Liver (tissue), 3 donors: ENCODE measurements around the gene TBC1D9.

Source experiments
- CTCF ChIP-seq: fragments of 150-350 bp; IDR thresholded peaks from 2 replicates; pipeline ENCODE4 v1.5.1; 2017; ENCODE audit warnings: improper control_type of control experiment, low read depth, low read length; ENCODE audit not compliant: missing input control
- JUND ChIP-seq, 2 donors: IDR thresholded peaks; 2 replicates each; pipeline ENCODE4 v1.6.1; 2016; ENCODE audit warnings: antibody characterized with exemption in 2 of 2
- MAX ChIP-seq: IDR thresholded peaks from 2 replicates; pipeline ENCODE4 v1.6.1; 2016; ENCODE audit warnings: antibody characterized with exemption
- NR2F2 ChIP-seq: IDR thresholded peaks from 2 replicates; pipeline ENCODE4 v1.6.1; 2016; ENCODE audit warnings: antibody characterized with exemption
- RXRA ChIP-seq, 2 donors: IDR thresholded peaks; 2 replicates each; pipeline ENCODE4 v1.6.1; 2017 to 2018; ENCODE audit warnings: antibody characterized with exemption in 2 of 2, mild to moderate bottlenecking in 1 of 2
- SP1 ChIP-seq: IDR thresholded peaks from 2 replicates; pipeline ENCODE4 v1.6.1; 2018; ENCODE audit warnings: antibody characterized with exemption, mild to moderate bottlenecking
- TAF1 ChIP-seq: conservative IDR thresholded peaks from 2 replicates; pipeline ENCODE4 v1.6.1; 2016; ENCODE audit warnings: antibody characterized with exemption, mild to moderate bottlenecking
- YY1 ChIP-seq: IDR thresholded peaks from 2 replicates; pipeline ENCODE4 v1.6.1; 2016; ENCODE audit warnings: antibody characterized with exemption, mild to moderate bottlenecking
- TF ChIP-seq, protein P1 (sequence below): IDR thresholded peaks from 2 replicates; pipeline ENCODE4 v1.6.1; 2016; ENCODE audit warnings: antibody characterized with exemption, mild to moderate bottlenecking
- donor health status: healthy.
- donor health status: healthy.

DNA sequence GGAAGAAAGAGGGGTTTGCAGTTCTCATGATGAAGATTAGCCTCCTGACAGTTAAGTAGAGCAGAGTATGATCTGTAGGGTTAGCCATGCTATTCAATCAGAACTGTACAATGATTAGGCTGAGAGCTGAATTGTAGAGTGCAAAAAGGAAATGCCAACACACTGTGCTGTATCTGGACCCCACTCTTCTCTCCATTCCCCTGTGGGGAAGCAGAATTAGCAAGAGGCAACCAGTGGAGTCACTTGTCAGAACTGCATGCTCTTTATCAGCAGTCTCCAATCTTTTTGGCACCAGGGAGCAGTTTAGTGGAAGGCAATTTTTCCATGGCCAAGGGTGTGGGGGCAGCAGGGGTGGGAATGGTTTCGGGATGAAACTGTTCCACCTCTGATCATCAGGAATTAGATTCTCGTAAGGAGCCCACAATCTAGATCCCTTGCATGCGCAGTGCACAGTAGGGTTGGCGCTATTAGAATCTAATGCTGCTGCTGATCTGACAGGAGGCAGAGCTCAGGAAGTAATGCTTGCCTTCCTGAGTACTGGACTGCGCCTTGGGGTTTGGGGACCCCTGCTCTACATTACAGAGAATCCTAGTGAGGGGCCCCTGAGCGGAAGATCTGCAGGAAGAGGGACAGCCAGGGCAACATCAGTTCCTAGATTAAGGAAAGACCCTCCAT lies 19.4 kb downstream of the TBC1D9 start:
- TF ChIP-seq RXRA (IDR thresholded peaks at IDR 0.05) (no peak), CTCF (no peak), MAX (no peak), TAF1 (no peak), SP1 (no peak), NR2F2 (no peak), YY1 (no peak), JUND (IDR thresholded peaks at IDR 0.05) (no peak)
- TF ChIP-seq, protein P1, sequence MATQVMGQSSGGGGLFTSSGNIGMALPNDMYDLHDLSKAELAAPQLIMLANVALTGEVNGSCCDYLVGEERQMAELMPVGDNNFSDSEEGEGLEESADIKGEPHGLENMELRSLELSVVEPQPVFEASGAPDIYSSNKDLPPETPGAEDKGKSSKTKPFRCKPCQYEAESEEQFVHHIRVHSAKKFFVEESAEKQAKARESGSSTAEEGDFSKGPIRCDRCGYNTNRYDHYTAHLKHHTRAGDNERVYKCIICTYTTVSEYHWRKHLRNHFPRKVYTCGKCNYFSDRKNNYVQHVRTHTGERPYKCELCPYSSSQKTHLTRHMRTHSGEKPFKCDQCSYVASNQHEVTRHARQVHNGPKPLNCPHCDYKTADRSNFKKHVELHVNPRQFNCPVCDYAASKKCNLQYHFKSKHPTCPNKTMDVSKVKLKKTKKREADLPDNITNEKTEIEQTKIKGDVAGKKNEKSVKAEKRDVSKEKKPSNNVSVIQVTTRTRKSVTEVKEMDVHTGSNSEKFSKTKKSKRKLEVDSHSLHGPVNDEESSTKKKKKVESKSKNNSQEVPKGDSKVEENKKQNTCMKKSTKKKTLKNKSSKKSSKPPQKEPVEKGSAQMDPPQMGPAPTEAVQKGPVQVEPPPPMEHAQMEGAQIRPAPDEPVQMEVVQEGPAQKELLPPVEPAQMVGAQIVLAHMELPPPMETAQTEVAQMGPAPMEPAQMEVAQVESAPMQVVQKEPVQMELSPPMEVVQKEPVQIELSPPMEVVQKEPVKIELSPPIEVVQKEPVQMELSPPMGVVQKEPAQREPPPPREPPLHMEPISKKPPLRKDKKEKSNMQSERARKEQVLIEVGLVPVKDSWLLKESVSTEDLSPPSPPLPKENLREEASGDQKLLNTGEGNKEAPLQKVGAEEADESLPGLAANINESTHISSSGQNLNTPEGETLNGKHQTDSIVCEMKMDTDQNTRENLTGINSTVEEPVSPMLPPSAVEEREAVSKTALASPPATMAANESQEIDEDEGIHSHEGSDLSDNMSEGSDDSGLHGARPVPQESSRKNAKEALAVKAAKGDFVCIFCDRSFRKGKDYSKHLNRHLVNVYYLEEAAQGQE: no peak
